H1 (cell line): ENCODE results near the gene CENPM.

Source experiments
- JUND ChIP-seq: IDR thresholded peaks from 2 replicates; pipeline ENCODE4 v1.6.1; 2011; ENCODE audit warnings: mild to moderate bottlenecking, improper control_type of control experiment, low read length
- TBP ChIP-seq: IDR thresholded peaks from 2 replicates; pipeline ENCODE4 v1.6.1; 2011; ENCODE audit warnings: low read depth, low read length, improper control_type of control experiment
- TF ChIP-seq, protein P1 (sequence below), 3 experiments: IDR thresholded peaks; 1 replicate in 2 of 3; 2 replicates in 1 of 3; pipeline versions ENCODE4 v1.5.1 to v1.6.1; 2011; ENCODE audit warnings: low read length in 3 of 3, mild to moderate bottlenecking in 3 of 3, inconsistent platforms in 2 of 3, low read depth in 1 of 3, moderate library complexity in 1 of 3; ENCODE audit not compliant: insufficient read depth in 1 of 3; ENCODE audit errors: control extremely low read depth in 1 of 3

DNA sequence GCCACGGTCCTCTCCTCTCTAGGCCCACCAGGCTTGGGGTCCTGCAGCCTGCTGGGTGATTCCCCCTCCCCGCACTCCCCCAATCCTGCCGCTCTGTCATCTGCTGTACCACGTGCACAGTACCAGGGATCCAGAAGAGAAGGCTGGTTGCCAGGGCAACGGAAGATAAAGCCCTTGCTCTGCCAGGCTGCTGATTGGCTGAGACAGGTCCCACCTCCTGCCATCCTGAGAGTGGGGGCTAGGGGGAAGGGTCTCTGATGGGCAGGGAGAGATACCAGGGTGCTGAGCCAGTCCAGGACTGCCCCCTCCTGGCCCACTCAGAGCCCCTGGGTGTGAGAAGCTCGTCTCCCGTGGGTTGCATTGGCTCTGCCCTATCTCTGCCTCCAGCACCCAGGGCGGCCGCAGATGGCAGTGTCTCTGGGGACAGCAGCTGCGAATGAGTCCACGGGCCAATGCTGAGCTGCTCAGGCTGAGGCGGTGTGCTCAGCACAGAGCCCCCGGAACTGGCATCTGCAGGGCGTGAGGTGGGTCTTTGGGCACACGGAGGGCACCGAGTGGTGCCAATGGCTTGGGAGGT is 5.0 kb upstream of the CENPM start, which contains the start of gene SMIM45:
- TF ChIP-seq JUND, result no peak
- TF ChIP-seq, protein P1, sequence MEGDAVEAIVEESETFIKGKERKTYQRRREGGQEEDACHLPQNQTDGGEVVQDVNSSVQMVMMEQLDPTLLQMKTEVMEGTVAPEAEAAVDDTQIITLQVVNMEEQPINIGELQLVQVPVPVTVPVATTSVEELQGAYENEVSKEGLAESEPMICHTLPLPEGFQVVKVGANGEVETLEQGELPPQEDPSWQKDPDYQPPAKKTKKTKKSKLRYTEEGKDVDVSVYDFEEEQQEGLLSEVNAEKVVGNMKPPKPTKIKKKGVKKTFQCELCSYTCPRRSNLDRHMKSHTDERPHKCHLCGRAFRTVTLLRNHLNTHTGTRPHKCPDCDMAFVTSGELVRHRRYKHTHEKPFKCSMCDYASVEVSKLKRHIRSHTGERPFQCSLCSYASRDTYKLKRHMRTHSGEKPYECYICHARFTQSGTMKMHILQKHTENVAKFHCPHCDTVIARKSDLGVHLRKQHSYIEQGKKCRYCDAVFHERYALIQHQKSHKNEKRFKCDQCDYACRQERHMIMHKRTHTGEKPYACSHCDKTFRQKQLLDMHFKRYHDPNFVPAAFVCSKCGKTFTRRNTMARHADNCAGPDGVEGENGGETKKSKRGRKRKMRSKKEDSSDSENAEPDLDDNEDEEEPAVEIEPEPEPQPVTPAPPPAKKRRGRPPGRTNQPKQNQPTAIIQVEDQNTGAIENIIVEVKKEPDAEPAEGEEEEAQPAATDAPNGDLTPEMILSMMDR (IDR thresholded peaks at IDR 0.05; ENCODE audit: control extremely low read depth in 1 of 3, insufficient read depth in 1 of 3, low read depth in 1 of 3, low read length in 3 of 3), result peak in 2 of 3 experiments; percentile 8 to 11; a peak in 2 of 4 replicates
- TF ChIP-seq TBP, result no peak
